ENCODE data around the gene TSPAN5.
A peak's percentile ranks its signal among the peaks of the same experiment; 100 is the strongest.

GRCh38 chr4:98516042-98516440, 142.4 kb downstream of the TSPAN5 start:
- TF ChIP-seq NR1H2 (CRISPR knock-in tag; IDR thresholded peaks at IDR 0.05), result no peak
- TF ChIP-seq, protein P1, sequence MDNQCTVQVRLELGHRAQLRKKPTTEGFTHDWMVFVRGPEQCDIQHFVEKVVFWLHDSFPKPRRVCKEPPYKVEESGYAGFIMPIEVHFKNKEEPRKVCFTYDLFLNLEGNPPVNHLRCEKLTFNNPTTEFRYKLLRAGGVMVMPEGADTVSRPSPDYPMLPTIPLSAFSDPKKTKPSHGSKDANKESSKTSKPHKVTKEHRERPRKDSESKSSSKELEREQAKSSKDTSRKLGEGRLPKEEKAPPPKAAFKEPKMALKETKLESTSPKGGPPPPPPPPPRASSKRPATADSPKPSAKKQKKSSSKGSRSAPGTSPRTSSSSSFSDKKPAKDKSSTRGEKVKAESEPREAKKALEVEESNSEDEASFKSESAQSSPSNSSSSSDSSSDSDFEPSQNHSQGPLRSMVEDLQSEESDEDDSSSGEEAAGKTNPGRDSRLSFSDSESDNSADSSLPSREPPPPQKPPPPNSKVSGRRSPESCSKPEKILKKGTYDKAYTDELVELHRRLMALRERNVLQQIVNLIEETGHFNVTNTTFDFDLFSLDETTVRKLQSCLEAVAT (IDR thresholded peaks at IDR 0.05), result no peak
- TF ChIP-seq HNRNPL (IDR thresholded peaks at IDR 0.05; ENCODE audit: low read depth, low read length), result no peak
- no peak for TF ChIP-seq CTCF (IDR thresholded peaks at IDR 0.05 in 2 of 3, conservative IDR thresholded peaks at IDR 0.05 in 1 of 3; ENCODE audit: insufficient read depth in 2 of 3, low read depth in 1 of 3, low read length in 3 of 3)
- TF ChIP-seq SAP30 (IDR thresholded peaks at IDR 0.05; ENCODE audit: borderline replicate concordance, insufficient read depth, low read depth, low read length, poor library complexity, severe bottlenecking), result no peak
- TF ChIP-seq CHD2 (IDR thresholded peaks at IDR 0.05; ENCODE audit: low read depth, low read length), result no peak
- TF ChIP-seq HNRNPK (IDR thresholded peaks at IDR 0.05; ENCODE audit: low read depth, low read length, poor library complexity, severe bottlenecking), result no peak
- no peak for TF ChIP-seq RBM14 (IDR thresholded peaks at IDR 0.05; ENCODE audit: borderline replicate concordance, insufficient read depth, low read depth, low read length)
- TF ChIP-seq JUN (IDR thresholded peaks at IDR 0.05; ENCODE audit: borderline replicate concordance, low read depth, low read length), result peak; percentile 65; the same call in 1 of the 2 replicates
- no peak for TF ChIP-seq JUN (CRISPR knock-in tag; IDR thresholded peaks at IDR 0.05; ENCODE audit: borderline replicate concordance)
- no peak for TF ChIP-seq TEAD4 (IDR thresholded peaks at IDR 0.05; ENCODE audit: low read length)
- no peak for TF ChIP-seq TEAD4 (CRISPR knock-in tag; IDR thresholded peaks at IDR 0.05; ENCODE audit: borderline replicate concordance)
- TF ChIP-seq FOSL1 (tag; conservative IDR thresholded peaks at IDR 0.05), result peak; percentile 96
- no peak for TF ChIP-seq ETV5 (CRISPR knock-in tag; IDR thresholded peaks at IDR 0.05; ENCODE audit: low read depth)
- no peak for TF ChIP-seq SUPT5H (IDR thresholded peaks at IDR 0.05)

Data from K562 (cell line).